ENCODE measurements around the gene CNTNAP2.

DNA sequence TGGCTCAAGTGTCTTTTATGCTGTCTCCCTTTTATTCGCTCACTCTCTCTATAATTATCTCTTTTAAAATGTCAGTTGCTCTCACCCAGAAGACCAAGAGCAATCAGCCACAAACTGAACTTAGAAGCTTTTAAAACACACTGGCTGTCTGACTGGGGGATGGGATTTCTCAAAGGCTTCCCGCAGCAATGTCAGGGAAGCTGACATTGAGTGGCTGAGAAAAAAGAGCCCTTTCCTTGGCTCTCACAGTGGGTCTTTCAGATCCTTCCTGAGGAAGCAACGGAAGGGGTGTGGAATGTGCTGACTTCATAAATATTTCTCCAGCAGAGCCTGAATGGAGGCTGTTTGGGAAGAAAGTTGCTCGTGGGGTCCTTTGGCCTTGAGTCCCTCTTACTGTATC is 2028.2 kb downstream of the CNTNAP2 start:
- no peak for TF ChIP-seq POLR2A (IDR thresholded peaks at IDR 0.05)
- TF ChIP-seq, protein P1, sequence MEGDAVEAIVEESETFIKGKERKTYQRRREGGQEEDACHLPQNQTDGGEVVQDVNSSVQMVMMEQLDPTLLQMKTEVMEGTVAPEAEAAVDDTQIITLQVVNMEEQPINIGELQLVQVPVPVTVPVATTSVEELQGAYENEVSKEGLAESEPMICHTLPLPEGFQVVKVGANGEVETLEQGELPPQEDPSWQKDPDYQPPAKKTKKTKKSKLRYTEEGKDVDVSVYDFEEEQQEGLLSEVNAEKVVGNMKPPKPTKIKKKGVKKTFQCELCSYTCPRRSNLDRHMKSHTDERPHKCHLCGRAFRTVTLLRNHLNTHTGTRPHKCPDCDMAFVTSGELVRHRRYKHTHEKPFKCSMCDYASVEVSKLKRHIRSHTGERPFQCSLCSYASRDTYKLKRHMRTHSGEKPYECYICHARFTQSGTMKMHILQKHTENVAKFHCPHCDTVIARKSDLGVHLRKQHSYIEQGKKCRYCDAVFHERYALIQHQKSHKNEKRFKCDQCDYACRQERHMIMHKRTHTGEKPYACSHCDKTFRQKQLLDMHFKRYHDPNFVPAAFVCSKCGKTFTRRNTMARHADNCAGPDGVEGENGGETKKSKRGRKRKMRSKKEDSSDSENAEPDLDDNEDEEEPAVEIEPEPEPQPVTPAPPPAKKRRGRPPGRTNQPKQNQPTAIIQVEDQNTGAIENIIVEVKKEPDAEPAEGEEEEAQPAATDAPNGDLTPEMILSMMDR (IDR thresholded peaks at IDR 0.05), result no peak
